HG03108 (cell line): ENCODE measurements around the gene POT1.
A peak's percentile ranks its signal among the peaks of the same experiment; 100 is the strongest.
"Not testable (repeated sequence)": the region's sequence is repeated elsewhere in the genome, so short reads cannot be mapped to it uniquely, and the experiment has no call there.

Experiments
- ATAC-seq: cut with Tn5 transposase; IDR thresholded peaks from one replicate; pipeline ENCODE4 v1.9.1; 2021; ENCODE audit warnings: moderate library complexity; ENCODE audit not compliant: unreplicated experiment

POT1 gene

GRCh38 chr7:124929467-124930172 lies at the start of gene POT1:
POT1 (minus strand) TSS chr7:124929825; CDS start chr7:124897173, 32,652 bp downstream.
- ATAC-seq: peak; percentile 100

- not testable (repeated sequence) for ATAC-seq
Measured at GRCh38 chr7:124975131-124975530, 45.5 kb upstream of the POT1 start.

- ATAC-seq: no peak
Measured at GRCh38 chr7:124965553-124965952, 35.9 kb upstream of the POT1 start.

- no peak for ATAC-seq
Measured at GRCh38 chr7:124959676-124960075, 30.1 kb upstream of the POT1 start.

GRCh38 chr7:124957952-124958351 lies 28.3 kb upstream of the POT1 start:
- not testable (repeated sequence) for ATAC-seq

- no peak for ATAC-seq
Measured at GRCh38 chr7:124956160-124956559, 26.5 kb upstream of the POT1 start.

- no peak for ATAC-seq
Measured at GRCh38 chr7:124954790-124955189, 25.2 kb upstream of the POT1 start.

- ATAC-seq: no peak
Measured at GRCh38 chr7:124945680-124946079, 16.1 kb upstream of the POT1 start.

GRCh38 chr7:124943472-124943871 lies 13.8 kb upstream of the POT1 start:
- ATAC-seq: no peak

GRCh38 chr7:124942399-124942798 lies 12.8 kb upstream of the POT1 start:
- no peak for ATAC-seq

- ATAC-seq: no peak
Measured at GRCh38 chr7:124940306-124940705, 10.7 kb upstream of the POT1 start.

- no peak for ATAC-seq
Measured at GRCh38 chr7:124938128-124938527, 8.5 kb upstream of the POT1 start.

GRCh38 chr7:124937076-124937475 lies 7.5 kb upstream of the POT1 start:
- ATAC-seq: no peak

- ATAC-seq: no peak
Measured at GRCh38 chr7:124934841-124935240, 5.2 kb upstream of the POT1 start.

GRCh38 chr7:124930655-124931597 lies 1.3 kb upstream of the POT1 start:
- no peak for ATAC-seq

GRCh38 chr7:124930173-124930623 lies 573 bp upstream of the POT1 start:
- ATAC-seq: no peak

- no peak for ATAC-seq
Measured at GRCh38 chr7:124924906-124925305, 4.7 kb downstream of the POT1 start.

- ATAC-seq: no peak
Measured at GRCh38 chr7:124922200-124922599, 7.4 kb downstream of the POT1 start.

GRCh38 chr7:124919841-124920240 lies 9.8 kb downstream of the POT1 start:
- no peak for ATAC-seq

- ATAC-seq: peak; percentile 70
Measured at GRCh38 chr7:124918662-124919061, 11.0 kb downstream of the POT1 start.

GRCh38 chr7:124915242-124915641 lies 14.4 kb downstream of the POT1 start:
- ATAC-seq: no peak

- ATAC-seq: no peak
Measured at GRCh38 chr7:124914298-124914697, 15.3 kb downstream of the POT1 start.
